ENCODE results near the gene SYNJ2.

Gene SYNJ2

GRCh38 chr6:158010591-158011477, 29.2 kb downstream of the SYNJ2 start:
- DNase-seq = peak in 7 of 58 donors; percentile 25 to 56 (median 46)

- DNase-seq = peak in 13 of 58 donors; percentile 32 to 82 (median 56)
Observed at GRCh38 chr6:158011478-158011920, 29.8 kb downstream of the SYNJ2 start.

GRCh38 chr6:158011980-158012566, 30.4 kb downstream of the SYNJ2 start:
- DNase-seq = no peak

- DNase-seq = no peak
Observed at GRCh38 chr6:158013904-158014504, 32.3 kb downstream of the SYNJ2 start.

GRCh38 chr6:158014505-158015187, 33.0 kb downstream of the SYNJ2 start:
- no peak for DNase-seq

GRCh38 chr6:158015188-158015506, 33.5 kb downstream of the SYNJ2 start:
- no peak for DNase-seq

- peak in 29 of 58 donors; percentile 22 to 76 (median 43) for DNase-seq
Observed at GRCh38 chr6:158016571-158017383, 35.1 kb downstream of the SYNJ2 start.

GRCh38 chr6:158017621-158018040, 36.0 kb downstream of the SYNJ2 start:
- no peak for DNase-seq

- peak in 3 of 58 donors; percentile 25 to 34 (median 27) for DNase-seq
Observed at GRCh38 chr6:158018041-158018771, 36.5 kb downstream of the SYNJ2 start.

GRCh38 chr6:158018851-158019361, 37.2 kb downstream of the SYNJ2 start:
- DNase-seq = peak in 1 of 58 donors; percentile 32

- no peak for DNase-seq
Observed at GRCh38 chr6:158019416-158019815, 37.8 kb downstream of the SYNJ2 start.

- DNase-seq = no peak
Observed at GRCh38 chr6:158020272-158020711, 38.6 kb downstream of the SYNJ2 start.

- DNase-seq = no peak
Observed at GRCh38 chr6:158020811-158021210, 39.1 kb downstream of the SYNJ2 start.

GRCh38 chr6:158021376-158021775, 39.7 kb downstream of the SYNJ2 start:
- DNase-seq = no peak

- no peak for DNase-seq
Observed at GRCh38 chr6:158021814-158022748, 40.4 kb downstream of the SYNJ2 start.

GRCh38 chr6:158022749-158023596, 41.3 kb downstream of the SYNJ2 start:
- DNase-seq = no peak

- DNase-seq = no peak
Observed at GRCh38 chr6:158023597-158023939, 41.9 kb downstream of the SYNJ2 start.
